ENCODE results near the gene MLN. TPM values are rescaled to one million over a fixed set of nuclear protein-coding genes. Genes with fewer than 3 reads are reported as not detected.

MLN gene
- total and polyA plus RNA-seq, 2 of the 4 experiments (the other 2 are of a cell fraction), result not detected

DNA sequence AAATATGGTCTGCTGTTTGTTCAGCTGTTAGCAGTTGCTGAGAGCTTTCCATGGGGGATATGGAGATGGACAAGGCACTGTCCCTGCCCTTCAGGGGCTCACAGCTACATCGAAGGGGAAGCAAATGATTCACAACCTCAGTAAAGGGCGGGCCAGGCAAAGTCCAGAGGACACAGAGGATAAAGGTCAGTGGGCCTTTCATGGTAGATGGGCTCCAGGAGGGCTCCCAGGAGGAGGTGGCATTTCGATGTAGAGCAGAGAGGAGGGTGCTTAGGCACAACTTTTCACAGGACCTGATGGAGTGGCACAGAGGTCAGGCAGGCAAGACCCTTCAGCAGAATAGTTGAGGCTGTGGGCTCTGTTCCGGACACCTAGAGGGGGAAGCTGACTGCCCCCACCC is 15.2 kb upstream of the MLN start:
- in situ Hi-C loops (cut with MboI; ENCODE audit: low sequenced_read_pairs), result no loop called here
- Histone ChIP-seq H3K9me1 (ENCODE audit: insufficient read depth, low read length) (no peaks in the 10 kb centered on the region), H3K36me3 (ENCODE audit: control insufficient read depth, insufficient read depth, low read length) (no peaks in the 10 kb centered on the region), H3K14ac (replicated peaks; ENCODE audit: low read depth, low read length) (no peak overlapping the region), H4K20me1 (ENCODE audit: insufficient read depth, low read length) (no peaks in the 10 kb centered on the region), H2BK15ac (ENCODE audit: low read depth, low read length) (no peak overlapping the region), H2BK120ac (ENCODE audit: low read depth, low read length) (no peak overlapping the region), H2AFZ (replicated peaks; ENCODE audit: low read length, poor library complexity) (no peak overlapping the region), H4K8ac (ENCODE audit: low read depth in 2 of 2, low read length in 2 of 2) (no peak overlapping the region), H3K4me3 (ENCODE audit: insufficient read depth, low read depth, low read length) (no peak overlapping the region), H3K4me2 (ENCODE audit: low read depth, low read length) (no peak overlapping the region), H3K4me1 (ENCODE audit: control insufficient read depth, insufficient read depth, low read length) (no peaks in the 10 kb centered on the region), H3K56ac (ENCODE audit: extremely low read depth, insufficient read depth, low read length) (no peak overlapping the region), H4K91ac (ENCODE audit: insufficient read depth, low read depth, low read length) (no peak overlapping the region), H3K4ac (ENCODE audit: low read depth, low read length) (no peak overlapping the region), H3K18ac (ENCODE audit: low read depth, low read length) (no peak overlapping the region), H3K23ac (ENCODE audit: low read depth, low read length) (no peak overlapping the region), H3K9ac (ENCODE audit: low read depth, low read length) (no peak overlapping the region), H3K27me3 (ENCODE audit: control insufficient read depth, insufficient read depth, low read length) (peaks cover 62% of the 10 kb centered on the region), H3K79me1 (ENCODE audit: low read depth in 1 of 2, low read length in 2 of 2) (no peaks in the 10 kb centered on the region), H3K27ac (ENCODE audit: insufficient read depth, low read length) (no peak overlapping the region), H2BK5ac (ENCODE audit: low read depth, low read length, poor library complexity, severe bottlenecking) (no peak overlapping the region), H3K9me3 (ENCODE audit: control insufficient read depth, insufficient read depth, low read length) (no peaks in the 10 kb centered on the region), H2AK9ac (replicated peaks; ENCODE audit: low read depth, low read length, poor library complexity) (no peak overlapping the region), H4K5ac (ENCODE audit: low read depth, low read length) (no peak overlapping the region), H2AK5ac (ENCODE audit: low read depth, low read length) (no peak overlapping the region), H2BK20ac (ENCODE audit: low read depth, low read length) (no peak overlapping the region)
- WGBS, 2 experiments (ENCODE audit: extremely low coverage in 2 of 2, insufficient read length in 1 of 2), result 17% methylated on average over 1 of the region's 4 CpGs; no CpG with 5 or more reads in 1 of the 2 experiments
- ATAC-seq (ENCODE audit: low read depth) (no peak), DNase-seq (no peak)
- no TSS peak for BruUV-seq (replicated peaks)
- ChIA-PET POLR2A (ENCODE audit: unreplicated experiment) (no interaction called here), CTCF (no interaction called here)
- intact Hi-C loops (cut with micrococcal nuclease), result no loop called here
- TF ChIP-seq CEBPB (IDR thresholded peaks at IDR 0.05; ENCODE audit: low read depth, low read length), result no peak
- TF ChIP-seq, protein P1, sequence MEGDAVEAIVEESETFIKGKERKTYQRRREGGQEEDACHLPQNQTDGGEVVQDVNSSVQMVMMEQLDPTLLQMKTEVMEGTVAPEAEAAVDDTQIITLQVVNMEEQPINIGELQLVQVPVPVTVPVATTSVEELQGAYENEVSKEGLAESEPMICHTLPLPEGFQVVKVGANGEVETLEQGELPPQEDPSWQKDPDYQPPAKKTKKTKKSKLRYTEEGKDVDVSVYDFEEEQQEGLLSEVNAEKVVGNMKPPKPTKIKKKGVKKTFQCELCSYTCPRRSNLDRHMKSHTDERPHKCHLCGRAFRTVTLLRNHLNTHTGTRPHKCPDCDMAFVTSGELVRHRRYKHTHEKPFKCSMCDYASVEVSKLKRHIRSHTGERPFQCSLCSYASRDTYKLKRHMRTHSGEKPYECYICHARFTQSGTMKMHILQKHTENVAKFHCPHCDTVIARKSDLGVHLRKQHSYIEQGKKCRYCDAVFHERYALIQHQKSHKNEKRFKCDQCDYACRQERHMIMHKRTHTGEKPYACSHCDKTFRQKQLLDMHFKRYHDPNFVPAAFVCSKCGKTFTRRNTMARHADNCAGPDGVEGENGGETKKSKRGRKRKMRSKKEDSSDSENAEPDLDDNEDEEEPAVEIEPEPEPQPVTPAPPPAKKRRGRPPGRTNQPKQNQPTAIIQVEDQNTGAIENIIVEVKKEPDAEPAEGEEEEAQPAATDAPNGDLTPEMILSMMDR (conservative IDR thresholded peaks at IDR 0.05; ENCODE audit: low read depth, low read length), result no peak
- dilution Hi-C loops (cut with HindIII; ENCODE audit: low sequenced_read_pairs, unreplicated experiment), result no loop called here
